ENCODE data around the gene HIBCH.
"Not testable (repeated sequence)": the region's sequence is repeated elsewhere in the genome, so short reads cannot be mapped to it uniquely, and the experiment has no call there.

The HIBCH gene, protein sequence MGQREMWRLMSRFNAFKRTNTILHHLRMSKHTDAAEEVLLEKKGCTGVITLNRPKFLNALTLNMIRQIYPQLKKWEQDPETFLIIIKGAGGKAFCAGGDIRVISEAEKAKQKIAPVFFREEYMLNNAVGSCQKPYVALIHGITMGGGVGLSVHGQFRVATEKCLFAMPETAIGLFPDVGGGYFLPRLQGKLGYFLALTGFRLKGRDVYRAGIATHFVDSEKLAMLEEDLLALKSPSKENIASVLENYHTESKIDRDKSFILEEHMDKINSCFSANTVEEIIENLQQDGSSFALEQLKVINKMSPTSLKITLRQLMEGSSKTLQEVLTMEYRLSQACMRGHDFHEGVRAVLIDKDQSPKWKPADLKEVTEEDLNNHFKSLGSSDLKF

GRCh38 chr2:190319555-190320498 lies at the start of gene HIBCH:
TSS of gene HIBCH (minus strand) at chr2:190319826. CDS start at chr2:190319750, 76 bp downstream.
- DNase-seq (ENCODE audit: low read depth in 2 of 2) = peak; percentile 72 to 85

- DNase-seq (ENCODE audit: low read depth in 2 of 2) = no peak
Measured at GRCh38 chr2:190367091-190367490, 47.5 kb upstream of the HIBCH start.

GRCh38 chr2:190366248-190366753 lies 46.7 kb upstream of the HIBCH start:
- no peak for DNase-seq (ENCODE audit: low read depth in 2 of 2)

GRCh38 chr2:190365499-190366204 lies 46.0 kb upstream of the HIBCH start:
- DNase-seq (ENCODE audit: low read depth in 2 of 2) = no peak

DNA sequence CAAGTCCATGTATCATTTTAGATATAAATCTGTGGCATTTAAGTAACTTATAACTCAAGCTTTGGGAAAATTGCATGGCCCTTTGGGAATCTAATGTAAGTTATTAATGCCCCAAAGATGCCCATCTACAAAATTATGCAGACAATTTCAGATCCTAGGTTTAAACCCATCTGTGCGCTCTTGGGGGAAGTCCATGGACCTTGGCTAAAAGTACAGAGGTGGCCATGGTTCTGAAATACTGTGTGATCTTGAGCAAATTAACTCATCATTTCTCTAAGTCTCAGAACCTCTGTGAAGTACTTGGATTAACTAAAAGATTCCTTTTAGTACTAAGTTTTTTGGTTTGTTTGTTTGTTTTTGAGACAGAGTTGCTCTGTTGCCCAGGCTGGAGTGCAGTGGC lies 43.3 kb upstream of the HIBCH start:
- DNase-seq (ENCODE audit: low read depth in 2 of 2) = no peak

DNA sequence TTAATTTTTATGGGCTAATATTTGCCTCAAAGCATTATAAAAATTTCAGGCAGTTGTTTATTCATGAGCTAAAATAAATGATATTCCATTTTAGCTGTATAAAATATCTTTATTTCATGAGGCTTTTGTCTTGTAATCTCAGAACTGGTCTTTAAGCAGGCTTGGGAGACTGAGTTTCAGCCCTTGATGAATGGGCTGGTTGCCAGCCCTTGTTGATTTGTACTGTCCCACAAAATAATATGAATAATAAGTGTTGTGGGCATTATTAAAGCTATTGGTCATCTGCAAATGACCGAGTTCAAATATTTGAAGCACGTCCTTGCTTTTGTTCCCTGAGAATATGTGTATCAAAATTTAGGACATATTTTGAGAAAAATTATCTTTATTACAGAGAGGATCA lies 41.9 kb upstream of the HIBCH start:
- no peak for DNase-seq (ENCODE audit: low read depth in 2 of 2)

DNA sequence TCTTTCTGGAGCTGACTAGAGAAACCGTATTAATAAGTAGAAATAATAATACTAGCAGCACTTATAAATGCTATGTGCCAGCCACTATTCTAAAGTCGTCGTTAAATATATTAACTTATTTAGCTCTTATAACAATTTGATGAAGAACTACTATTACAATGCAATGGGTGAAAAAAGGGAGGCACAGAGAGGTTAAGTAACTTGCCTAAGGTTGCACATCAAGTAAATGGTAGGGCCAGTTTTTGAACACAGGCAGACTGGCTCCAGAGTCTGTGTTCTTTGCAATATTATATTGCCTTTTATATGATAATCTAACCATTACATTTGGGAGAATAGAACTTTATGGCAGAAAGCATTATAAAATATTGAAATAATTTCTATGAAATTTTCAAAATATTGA lies 41.3 kb upstream of the HIBCH start:
- DNase-seq (ENCODE audit: low read depth in 2 of 2) = no peak

DNA sequence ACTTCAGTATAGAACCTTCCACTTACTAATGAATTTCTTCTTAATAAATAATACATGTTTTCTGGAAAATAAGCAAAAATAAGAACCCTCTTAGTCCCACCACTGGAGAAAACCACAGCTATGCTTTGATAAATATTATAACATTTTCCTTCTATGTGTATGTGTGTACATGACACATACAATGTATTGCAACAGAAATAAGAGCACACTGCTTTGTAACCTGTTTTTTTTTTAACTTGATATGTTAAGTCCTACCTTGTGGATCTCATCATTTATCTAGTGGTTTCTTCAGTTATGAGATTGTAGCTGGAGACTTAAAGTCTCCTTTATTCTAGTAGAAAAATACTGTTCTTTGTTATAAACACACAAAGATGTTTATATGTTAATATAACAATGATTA lies 40.9 kb upstream of the HIBCH start:
- no peak for DNase-seq (ENCODE audit: low read depth in 2 of 2)

- not testable (repeated sequence) for DNase-seq (ENCODE audit: low read depth in 2 of 2)
Measured at GRCh38 chr2:190358655-190359448, 39.2 kb upstream of the HIBCH start.

DNA sequence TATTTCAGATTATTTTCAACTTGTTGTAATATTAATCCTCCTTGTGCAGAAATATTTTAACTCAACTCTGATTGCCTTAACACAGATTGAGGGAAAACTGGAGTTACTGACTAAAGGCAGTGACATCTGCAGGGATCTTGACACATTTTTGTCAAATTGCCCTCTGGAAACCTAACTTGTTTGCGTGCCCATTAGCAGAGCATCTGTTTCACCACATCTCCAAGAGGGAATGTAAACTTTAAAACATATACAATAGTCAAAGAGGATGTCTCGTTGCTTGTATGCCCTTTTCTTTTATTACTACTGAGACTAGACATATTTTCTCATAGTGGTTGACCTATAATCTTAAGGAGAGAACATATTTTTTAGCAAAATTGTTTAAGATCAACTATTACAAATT lies 38.0 kb upstream of the HIBCH start:
- no peak for DNase-seq (ENCODE audit: low read depth in 2 of 2)

DNA sequence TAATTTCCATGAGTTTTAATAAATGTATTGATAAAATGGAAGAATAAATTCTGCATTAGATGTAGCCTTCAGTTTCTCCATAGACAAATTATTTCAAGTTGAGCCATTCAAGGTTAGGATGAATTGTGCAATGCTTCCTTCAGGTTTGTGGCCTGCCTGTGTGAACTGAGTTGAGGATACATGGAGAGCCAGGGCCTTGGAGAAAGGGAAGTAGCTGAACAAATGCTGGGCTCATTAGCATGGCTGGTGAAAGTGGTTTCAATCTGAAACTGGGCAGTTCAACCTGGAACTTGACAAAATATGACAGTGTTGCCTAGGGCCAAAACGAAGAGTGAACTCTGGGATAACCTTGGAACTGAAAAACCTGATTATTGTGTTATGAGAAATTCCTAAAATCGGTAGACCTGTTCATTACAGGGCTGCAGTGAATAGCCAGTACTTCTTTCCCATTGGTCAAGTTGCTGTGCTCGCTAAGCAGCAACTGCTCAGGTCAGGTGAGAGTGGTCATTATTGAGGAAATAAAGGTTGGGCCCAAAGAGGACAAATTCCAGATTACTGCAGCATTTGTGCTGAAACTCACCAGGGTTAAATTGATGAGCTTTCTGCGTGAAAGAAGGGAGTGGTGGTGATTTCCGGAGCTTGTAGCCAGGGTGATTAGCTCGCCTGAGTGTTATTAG lies 36.5 kb upstream of the HIBCH start:
- no peak for DNase-seq (ENCODE audit: low read depth in 2 of 2)

DNA sequence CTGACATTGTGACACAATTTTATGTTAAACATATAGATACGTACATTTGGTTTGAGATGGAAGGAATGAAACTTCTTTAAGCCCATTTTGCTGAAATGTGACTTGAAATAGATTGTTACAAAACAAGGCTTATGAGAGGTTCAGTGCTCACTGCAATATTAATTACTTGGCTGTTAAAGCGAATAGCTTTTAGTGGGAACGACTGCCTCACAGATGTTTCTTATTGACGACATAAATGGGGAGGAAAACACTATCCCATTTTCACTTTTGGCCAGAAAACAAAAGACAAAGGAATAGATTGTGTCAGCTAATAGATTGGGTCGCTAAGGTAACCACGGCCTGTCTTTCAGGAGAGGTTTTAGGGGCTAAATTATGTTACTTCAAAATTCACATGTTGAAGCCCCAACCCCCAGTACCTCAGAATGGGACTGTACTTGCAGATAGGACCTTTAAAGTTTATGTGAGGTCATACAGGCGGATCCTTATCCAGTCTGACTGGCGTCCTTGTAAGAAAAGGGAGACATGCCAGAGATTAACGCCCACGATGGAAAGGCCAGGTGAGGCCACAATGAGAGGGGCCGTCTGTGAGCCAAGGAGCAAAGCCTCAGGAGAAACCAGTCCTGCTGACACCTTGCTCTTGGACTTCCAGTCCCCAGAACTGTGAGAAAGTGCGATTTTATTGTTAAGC lies 34.5 kb upstream of the HIBCH start:
- no peak for DNase-seq (ENCODE audit: low read depth in 2 of 2)

- no peak for DNase-seq (ENCODE audit: low read depth in 2 of 2)
Measured at GRCh38 chr2:190353537-190353899, 33.9 kb upstream of the HIBCH start.

DNA sequence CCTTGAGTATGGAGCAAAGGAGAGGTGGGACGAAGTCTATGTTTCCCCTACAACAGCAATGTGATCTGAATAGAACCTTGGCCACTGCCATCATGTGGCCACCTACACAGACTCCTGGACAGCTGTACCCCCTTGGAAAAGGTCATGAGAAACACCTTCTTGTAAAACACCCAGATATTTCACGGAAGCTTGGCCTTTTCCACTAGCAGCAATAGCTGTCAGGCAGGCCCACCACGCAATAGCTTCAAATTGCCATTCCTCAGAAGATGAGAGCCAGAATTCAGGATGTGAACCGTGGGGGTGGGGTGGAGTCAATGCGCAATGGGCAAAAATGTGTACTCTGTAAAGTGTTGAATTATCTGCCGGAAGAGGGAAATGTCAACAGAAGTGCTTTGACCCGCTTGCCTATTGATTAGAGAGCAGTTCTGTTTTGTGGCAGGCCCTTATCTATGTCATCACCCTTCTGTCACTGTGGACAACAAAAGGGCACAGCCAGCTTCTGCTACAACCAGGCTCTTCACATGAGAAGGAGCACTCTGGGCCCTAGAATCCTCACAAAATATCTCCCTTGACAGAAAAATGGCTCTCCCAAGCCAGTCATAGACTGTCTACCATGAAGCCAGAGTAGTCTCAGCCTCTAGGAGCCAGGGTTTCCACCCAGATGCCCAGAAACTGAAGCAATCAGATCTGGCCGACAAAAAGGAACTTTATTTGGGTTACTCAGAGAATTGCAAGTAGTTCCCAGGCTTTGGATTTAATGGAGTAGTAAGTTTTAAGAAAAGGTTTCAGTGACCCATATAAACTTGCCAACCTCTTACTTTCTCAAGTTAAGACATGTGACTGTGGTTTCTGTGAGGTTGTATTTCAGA lies 33.3 kb upstream of the HIBCH start:
- no peak for DNase-seq (ENCODE audit: low read depth in 2 of 2)

GRCh38 chr2:190351955-190352354 lies 32.3 kb upstream of the HIBCH start:
- DNase-seq (ENCODE audit: low read depth in 2 of 2) = no peak

- no peak for DNase-seq (ENCODE audit: low read depth in 2 of 2)
Measured at GRCh38 chr2:190350371-190350770, 30.7 kb upstream of the HIBCH start.

- DNase-seq (ENCODE audit: low read depth in 2 of 2) = no peak
Measured at GRCh38 chr2:190344276-190344827, 24.7 kb upstream of the HIBCH start.

DNA sequence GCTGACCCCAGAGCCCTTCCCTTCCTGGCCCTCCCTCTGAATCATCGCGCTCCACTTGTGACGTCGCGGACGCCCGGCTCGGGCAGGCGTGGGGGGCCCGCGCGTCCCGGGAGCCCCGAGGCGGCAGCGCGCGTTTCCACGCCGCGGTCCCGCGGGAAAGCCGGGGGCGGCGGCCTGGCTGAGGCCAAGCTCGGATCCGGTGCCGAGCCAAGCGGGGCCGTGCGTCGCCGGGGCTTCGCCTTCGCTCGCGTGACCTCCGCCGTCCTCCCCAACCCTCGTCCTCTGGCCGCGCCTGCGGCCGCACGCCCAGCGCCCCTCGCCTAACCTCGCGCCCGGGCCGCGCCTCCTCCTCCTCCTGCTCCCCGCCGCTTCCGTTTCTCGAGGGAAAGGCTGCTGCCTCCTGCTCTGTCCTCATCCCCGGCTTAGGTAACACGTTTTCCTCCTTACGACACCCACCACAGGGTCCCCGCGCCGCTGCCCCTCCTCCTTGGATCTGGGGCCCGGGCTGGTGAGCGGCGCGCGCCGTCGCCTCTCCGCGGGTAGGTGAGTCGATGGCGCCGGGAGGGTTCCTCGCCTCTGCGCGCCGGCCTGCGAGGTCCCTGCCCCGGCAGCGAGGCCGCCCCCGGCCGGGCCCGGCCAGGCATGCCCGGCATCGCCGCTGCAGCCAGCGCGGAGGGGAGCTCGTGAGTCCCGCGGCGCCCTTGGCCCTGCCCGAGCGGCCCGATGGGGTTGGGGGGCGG lies 24.1 kb upstream of the HIBCH start, which contains the start of gene INPP1:
INPP1 (plus strand) TSS at position 54 of the 740 bp plus-strand sequence. CDS start 16,514 bp downstream, outside the sequence.
- peak in 1 of 2 donors; percentile 46 for DNase-seq (ENCODE audit: low read depth in 2 of 2)
